GM18502 (cell line): ENCODE results near the gene LRRC72.
"Not testable (repeated sequence)": the region's sequence is repeated elsewhere in the genome, so short reads cannot be mapped to it uniquely, and the experiment has no call there.

Experiments used
- ATAC-seq: cut with Tn5 transposase; IDR thresholded peaks from one replicate; pipeline ENCODE4 v1.9.1; 2021; ENCODE audit warnings: mild to moderate bottlenecking; ENCODE audit not compliant: unreplicated experiment, poor library complexity

Gene LRRC72

DNA sequence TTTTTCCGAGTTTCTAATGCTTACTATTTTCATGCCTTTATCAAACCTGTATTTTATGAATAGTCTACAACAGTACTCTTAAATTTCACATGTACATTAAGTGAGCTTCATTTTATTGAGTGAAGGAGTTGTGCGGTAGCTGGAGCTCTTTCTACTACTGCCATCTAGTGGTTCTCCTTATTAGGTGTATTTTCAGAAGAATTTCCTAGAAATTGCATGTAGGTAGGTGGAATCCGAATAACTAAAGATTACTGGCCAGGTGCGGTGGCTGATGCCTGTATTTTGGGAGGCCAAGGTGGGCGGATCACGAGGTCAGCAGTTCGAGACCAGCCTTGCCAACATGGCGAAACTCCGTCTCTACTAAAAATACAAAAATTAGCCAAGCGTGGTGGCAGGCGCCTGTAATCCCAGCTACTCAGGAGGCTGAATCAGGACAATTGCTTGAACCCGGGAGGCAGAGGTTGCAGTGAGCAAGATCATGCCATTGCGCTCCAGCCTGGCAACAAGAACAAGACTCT lies 38.3 kb downstream of the LRRC72 start:
- ATAC-seq, result peak; percentile 67

DNA sequence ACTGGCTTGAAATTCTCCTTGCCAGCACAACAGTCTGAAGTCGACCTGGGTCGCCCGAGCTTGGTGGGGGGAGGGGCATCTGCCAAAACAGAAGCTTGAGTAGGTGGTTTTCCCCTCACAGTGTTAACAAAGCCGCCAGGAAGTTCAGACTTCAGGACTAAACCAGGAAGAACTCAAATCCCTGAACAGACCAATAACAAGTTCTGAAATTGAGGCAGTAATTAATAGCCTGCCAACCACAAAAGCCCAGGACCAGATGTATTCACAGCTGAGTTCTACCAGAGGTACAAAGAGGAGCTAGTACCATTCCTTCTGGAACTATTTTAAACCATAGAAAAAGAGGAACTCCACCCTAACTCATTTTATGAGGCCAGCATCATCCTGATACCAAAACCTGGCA lies 45.3 kb downstream of the LRRC72 start:
- no peak for ATAC-seq

GRCh38 chr7:16579216-16579615 lies 52.6 kb downstream of the LRRC72 start:
- ATAC-seq, result no peak

GRCh38 chr7:16581286-16581685 lies 54.7 kb downstream of the LRRC72 start:
- ATAC-seq, result no peak

GRCh38 chr7:16583834-16584233 lies 57.2 kb downstream of the LRRC72 start:
- no peak for ATAC-seq

- no peak for ATAC-seq
These were observed 58.9 kb downstream of the LRRC72 start for GRCh38 chr7:16585540-16585939.

DNA sequence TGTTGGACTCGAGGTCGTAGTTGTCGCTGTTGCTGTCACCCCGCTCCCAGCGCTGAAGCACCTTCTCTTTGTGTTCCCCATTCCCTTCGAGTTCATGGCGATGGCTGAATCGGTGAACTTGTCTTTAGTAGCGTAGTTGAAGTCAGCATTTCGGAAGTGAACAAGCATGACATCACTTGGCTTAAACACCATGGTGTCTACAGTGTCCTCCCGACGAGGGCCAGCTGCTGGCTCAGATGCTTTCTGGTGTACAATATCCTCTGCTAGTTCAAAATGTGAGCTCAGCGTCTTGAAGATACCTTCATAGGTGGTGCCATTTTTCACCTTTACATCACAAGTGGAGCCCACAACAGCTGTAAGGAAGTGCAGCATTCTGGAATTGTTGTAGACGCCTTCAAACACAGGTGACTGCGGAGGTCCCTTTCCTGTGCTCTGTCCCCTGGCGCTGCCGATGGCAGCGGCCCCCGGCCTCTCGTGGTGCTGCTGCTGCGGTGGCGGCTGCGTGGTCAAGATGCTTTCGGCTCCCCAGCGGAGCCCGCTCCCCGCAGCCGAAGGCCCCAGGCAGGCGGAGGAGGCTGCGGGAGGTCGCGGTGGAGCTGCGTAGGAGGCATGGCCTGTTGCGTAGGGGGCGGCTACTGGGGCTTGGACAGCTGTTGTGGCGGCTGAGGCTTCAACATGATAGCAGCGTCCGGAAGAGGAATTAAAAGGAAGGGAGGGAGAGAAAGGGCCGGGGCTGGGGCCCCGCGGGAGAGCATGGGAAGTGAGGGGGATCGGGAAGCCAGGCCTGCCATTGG lies 59.7 kb downstream of the LRRC72 start:
- ATAC-seq, result no peak

GRCh38 chr7:16587129-16587528 lies 60.5 kb downstream of the LRRC72 start:
- no peak for ATAC-seq

GRCh38 chr7:16587790-16588189 lies 61.2 kb downstream of the LRRC72 start:
- no peak for ATAC-seq

GRCh38 chr7:16589881-16590280 lies 63.3 kb downstream of the LRRC72 start:
- no peak for ATAC-seq

- ATAC-seq, result no peak
These were observed 63.8 kb downstream of the LRRC72 start for GRCh38 chr7:16590424-16590823.

GRCh38 chr7:16592395-16592794 lies 65.8 kb downstream of the LRRC72 start:
- no peak for ATAC-seq

DNA sequence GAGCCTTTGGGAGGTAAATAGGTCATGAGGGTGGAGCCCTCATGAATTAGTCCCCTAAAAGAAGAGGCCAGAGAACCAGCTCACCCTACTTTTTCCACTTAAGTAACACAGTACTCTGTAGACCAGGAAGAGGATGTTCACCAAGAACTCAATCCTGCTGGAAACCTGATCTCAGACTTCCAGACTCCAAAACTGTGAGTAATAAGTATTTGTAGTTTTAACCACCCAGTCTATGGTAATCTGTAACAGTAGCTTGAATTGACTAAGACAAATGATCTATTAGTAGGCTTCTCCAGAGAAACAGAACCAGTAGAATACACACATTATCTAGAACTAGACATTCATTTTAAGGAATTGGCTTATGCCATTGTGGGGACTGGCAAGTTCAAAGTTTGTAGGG lies 67.4 kb downstream of the LRRC72 start:
- ATAC-seq, result no peak

- no peak for ATAC-seq
These were observed 68.1 kb downstream of the LRRC72 start for GRCh38 chr7:16594676-16595075.

DNA sequence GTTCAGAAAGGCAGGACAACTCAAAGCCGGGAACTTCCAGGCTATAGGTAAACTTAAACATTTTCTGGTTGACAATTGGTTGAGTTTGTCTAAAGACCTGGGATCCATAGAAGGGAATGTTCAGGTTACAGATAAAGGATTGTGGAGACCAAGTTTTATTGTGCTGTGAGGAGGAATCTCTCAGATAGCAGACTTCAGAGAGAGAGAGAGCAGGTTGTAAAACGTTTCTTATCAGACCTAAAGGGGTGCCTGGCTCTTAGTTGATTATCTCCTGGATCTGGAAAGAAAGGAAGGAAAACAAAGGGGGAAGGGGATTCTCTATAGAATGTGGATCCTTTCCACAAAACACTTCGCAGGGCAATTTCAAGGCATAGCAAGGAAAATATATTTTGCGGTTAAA lies 69.0 kb downstream of the LRRC72 start:
- ATAC-seq, result not testable (repeated sequence)

GRCh38 chr7:16598015-16598414 lies 71.4 kb downstream of the LRRC72 start:
- ATAC-seq, result no peak

DNA sequence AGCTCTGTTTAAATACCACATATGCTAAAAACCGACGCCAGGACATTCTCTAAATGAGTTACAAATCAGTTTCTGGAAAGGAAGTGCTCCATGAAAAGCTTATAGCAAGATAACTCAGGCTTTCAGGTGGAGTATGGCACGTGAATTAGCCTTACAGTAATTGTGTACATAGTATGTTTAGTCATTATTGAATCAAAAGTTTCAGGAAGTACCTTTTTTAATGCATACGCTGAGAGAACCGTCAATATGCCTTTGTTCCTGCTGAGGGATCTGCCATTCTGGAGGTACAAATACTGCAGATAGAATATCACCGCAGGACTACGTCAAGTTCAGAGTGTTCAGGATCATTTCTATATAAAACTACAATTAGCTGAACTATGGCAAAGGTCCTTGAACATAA lies 73.2 kb downstream of the LRRC72 start:
- no peak for ATAC-seq

- ATAC-seq, result no peak
These were observed 77.0 kb downstream of the LRRC72 start for GRCh38 chr7:16603633-16604032.

GRCh38 chr7:16604054-16604453 lies 77.4 kb downstream of the LRRC72 start:
- no peak for ATAC-seq

DNA sequence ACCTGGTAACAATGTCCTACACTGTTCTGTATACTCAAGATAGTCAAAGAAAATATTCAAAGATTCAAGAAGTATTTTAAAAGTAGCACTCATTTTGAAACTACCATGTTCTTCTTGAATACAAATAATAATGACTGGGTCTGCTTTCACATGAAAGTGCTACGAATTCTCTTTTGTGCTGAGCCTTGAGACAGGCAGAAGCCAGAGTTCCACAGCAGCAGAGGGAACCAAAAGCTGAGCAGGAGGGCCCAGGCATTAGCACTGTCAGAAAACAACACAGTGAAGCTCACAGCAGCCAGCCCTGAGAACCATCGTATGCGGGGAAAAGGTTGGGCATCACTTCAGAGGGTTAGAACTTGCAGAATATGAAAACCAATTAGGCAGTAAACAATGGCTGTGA lies 80.1 kb downstream of the LRRC72 start:
- ATAC-seq, result no peak

- peak; percentile 83 for ATAC-seq
These were observed 83.3 kb downstream of the LRRC72 start for GRCh38 chr7:16609842-16610450.

- ATAC-seq, result no peak
These were observed 85.1 kb downstream of the LRRC72 start for GRCh38 chr7:16611711-16612110.
